ENCODE data around the gene SMIM41. TPM values are rescaled to one million over a fixed set of nuclear protein-coding genes. Genes with fewer than 3 reads are reported as not detected.

Gene SMIM41
- total RNA-seq, 1 donor from 2014 or later, result 1.5 TPM

DNA sequence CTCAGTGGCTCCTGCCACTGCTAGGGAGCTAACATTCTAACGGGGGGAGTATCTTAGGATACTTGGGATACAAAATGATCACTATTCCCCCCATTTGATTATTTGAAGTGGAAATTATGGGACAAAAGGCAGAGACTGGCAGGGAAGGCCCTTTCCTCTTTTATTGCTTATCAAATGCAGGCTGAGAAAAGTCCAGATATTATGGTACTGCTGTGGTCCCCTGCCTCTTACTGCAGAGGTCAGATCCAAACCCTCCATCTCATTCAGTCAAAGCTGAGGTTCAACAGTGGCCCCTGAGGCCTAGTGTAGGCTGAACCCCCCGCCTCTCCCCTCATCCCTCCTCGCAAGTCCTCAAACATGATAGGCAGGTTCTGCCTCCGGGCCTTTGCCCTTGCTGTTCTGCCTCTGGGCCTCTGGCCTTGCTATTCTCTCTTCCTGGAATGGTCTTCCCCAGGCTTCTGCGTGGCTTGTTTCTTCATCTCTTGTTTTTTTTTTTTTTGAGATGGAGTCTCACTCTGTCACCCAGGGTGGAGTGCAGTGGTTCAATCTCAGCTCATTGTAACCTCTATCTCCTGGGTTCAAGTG is 78.2 kb downstream of the SMIM41 start:
- H3K4me3 ChIP-seq, result no peak overlapping the region
- intact Hi-C loops (cut with DNase I), result loop anchor here (5.0 kb wide), 2 partner anchors 170 to 730 kb away; no protein-coding TSS in a partner anchor
- TF ChIP-seq, protein P1, sequence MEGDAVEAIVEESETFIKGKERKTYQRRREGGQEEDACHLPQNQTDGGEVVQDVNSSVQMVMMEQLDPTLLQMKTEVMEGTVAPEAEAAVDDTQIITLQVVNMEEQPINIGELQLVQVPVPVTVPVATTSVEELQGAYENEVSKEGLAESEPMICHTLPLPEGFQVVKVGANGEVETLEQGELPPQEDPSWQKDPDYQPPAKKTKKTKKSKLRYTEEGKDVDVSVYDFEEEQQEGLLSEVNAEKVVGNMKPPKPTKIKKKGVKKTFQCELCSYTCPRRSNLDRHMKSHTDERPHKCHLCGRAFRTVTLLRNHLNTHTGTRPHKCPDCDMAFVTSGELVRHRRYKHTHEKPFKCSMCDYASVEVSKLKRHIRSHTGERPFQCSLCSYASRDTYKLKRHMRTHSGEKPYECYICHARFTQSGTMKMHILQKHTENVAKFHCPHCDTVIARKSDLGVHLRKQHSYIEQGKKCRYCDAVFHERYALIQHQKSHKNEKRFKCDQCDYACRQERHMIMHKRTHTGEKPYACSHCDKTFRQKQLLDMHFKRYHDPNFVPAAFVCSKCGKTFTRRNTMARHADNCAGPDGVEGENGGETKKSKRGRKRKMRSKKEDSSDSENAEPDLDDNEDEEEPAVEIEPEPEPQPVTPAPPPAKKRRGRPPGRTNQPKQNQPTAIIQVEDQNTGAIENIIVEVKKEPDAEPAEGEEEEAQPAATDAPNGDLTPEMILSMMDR (IDR thresholded peaks at IDR 0.05), result no peak
- TF ChIP-seq POLR2AphosphoS5 (IDR thresholded peaks at IDR 0.05; ENCODE audit: insufficient read depth in 1 of 2, low read depth in 1 of 2) (no peak), POLR2A (IDR thresholded peaks at IDR 0.05) (no peak)
- no peak for DNase-seq (ENCODE audit: extremely low spot score in 2 of 2)
- no peaks in the 10 kb centered on the region for H3K9me3 ChIP-seq
- H3K4me1 ChIP-seq, result peaks cover 21% of the 10 kb centered on the region
- H3K27me3 ChIP-seq, result no peaks in the 10 kb centered on the region
- no peaks in the 10 kb centered on the region for H3K36me3 ChIP-seq
- H3K27ac ChIP-seq, result no peak overlapping the region

Other genes starting within 250 kb of the SMIM41 start
- not detected for gene FIGNL2, start 231.0 kb upstream of the SMIM41 start, total RNA-seq
- not detected for gene ANKRD33, start 191.6 kb upstream of the SMIM41 start, total RNA-seq
- gene ACVRL1, start 172.2 kb upstream of the SMIM41 start, total RNA-seq, result 115 TPM
- 23.6 TPM for gene ACVR1B, start 128.0 kb upstream of the SMIM41 start, total RNA-seq
- 47.1 TPM for gene TAMALIN, start 72.8 kb upstream of the SMIM41 start, total RNA-seq
- gene NR4A1, start 28.3 kb upstream of the SMIM41 start, total RNA-seq, result 465 TPM
- gene ATG101, start 9.7 kb upstream of the SMIM41 start, total RNA-seq, result 27.7 TPM
- 7.9 TPM for gene KRT80, start 112.3 kb downstream of the SMIM41 start, total RNA-seq
- gene KRT7, start 153.5 kb downstream of the SMIM41 start, total RNA-seq, result 7.6 TPM
- not detected for gene KRT86, start 194.9 kb downstream of the SMIM41 start, total RNA-seq
- not detected for gene KRT81, start 211.8 kb downstream of the SMIM41 start, total RNA-seq
- not detected for gene KRT83, start 241.7 kb downstream of the SMIM41 start, total RNA-seq